Diencephalon (tissue), 1 donor: Measurements from ENCODE around the gene OR6C74. TPM values are rescaled to one million over a fixed set of nuclear protein-coding genes. Genes with fewer than 3 reads are reported as not detected.

Experiments used
- total RNA-seq: library from RNA; depleted of rRNA; stranded (reverse); fragments of >200 nt; gene quantifications from one replicate; pipeline ENCODE4 v1.2.3, GENCODE V29; 2014

OR6C74 gene
- not detected for total RNA-seq

DNA sequence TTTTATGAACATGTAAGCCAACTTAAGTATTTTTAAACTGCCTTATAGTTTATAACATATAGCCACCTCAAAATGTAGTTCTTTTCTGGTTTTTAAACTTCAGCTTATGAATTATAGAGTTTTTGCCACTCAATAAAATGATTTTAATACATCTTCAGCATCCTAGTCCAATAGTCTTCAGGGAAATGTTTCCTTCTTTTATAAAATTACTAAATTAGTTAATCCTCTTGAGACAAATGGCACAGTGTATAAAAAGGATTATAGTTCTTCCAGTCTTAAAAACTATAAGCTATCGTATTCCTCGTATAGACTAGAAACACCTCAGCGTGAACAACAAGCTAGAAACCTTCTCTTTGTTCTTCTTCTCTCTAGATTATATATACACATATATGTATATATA, at the start of gene OR6C74:
Gene OR6C74, plus strand, starts transcription at position 301 of the 400 bp plus-strand sequence. CDS start 2,679 bp downstream, outside the sequence.

DNA sequence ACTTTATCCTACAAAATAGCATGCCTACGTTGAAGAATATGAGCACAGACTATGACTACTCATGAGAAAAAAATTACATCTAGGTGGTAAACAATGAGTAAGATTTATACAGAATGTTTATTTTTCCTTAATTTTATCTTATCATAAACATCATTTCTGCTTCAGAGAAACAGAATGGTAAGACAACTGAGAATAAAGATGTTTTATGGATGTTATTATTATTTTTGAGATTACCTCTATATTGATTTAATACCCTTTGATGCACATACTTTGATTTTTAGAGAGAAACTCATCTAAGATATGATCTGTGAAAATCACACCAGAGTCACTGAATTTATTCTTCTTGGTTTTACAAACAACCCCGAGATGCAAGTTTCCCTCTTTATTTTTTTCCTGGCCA, 23.7 kb upstream of the OR6C74 start, which contains the start of gene OR10A7:
Gene OR10A7, plus strand, starts transcription at position 301 of the 400 bp plus-strand sequence. Its CDS starts 0 bp downstream, at position 301.

Other genes starting within 250 kb of the OR6C74 start
- 0.23 TPM for gene NEUROD4, start 224.6 kb upstream of the OR6C74 start, total RNA-seq
- not detected for gene OR9K2, start 118.2 kb upstream of the OR6C74 start, total RNA-seq
- not detected for gene OR10A7, start 23.6 kb upstream of the OR6C74 start, total RNA-seq
- not detected for gene OR6C6, start 52.0 kb downstream of the OR6C74 start, total RNA-seq
- not detected for gene OR6C1, start 69.7 kb downstream of the OR6C74 start, total RNA-seq
- gene OR6C3, start 86.1 kb downstream of the OR6C74 start, total RNA-seq = not detected
- gene OR6C75, start 118.4 kb downstream of the OR6C74 start, total RNA-seq = not detected
- gene OR6C65, start 155.9 kb downstream of the OR6C74 start, total RNA-seq = not detected
- not detected for gene OR6C76, start 181.6 kb downstream of the OR6C74 start, total RNA-seq
- not detected for gene OR6C2, start 199.5 kb downstream of the OR6C74 start, total RNA-seq
- not detected for gene OR6C70, start 225.5 kb downstream of the OR6C74 start, total RNA-seq
- gene OR6C68, start 247.8 kb downstream of the OR6C74 start, total RNA-seq = not detected